ENCODE measurements around the gene TEX11. TPM values are rescaled to one million over a fixed set of nuclear protein-coding genes. Genes with fewer than 3 reads are reported as not detected.
"Not testable (repeated sequence)": the region's sequence is repeated elsewhere in the genome, so short reads cannot be mapped to it uniquely, and the experiment has no call there.

TEX11 gene
- total and polyA plus RNA-seq, 2 experiments from 2014 or later: not detected

GRCh38 chrX:70592091-70592490 lies 316.4 kb downstream of the TEX11 start:
- Histone ChIP-seq H3K27me3 (no peaks in the 10 kb centered on the region), H3K4me3 (no peak overlapping the region), H3K27ac (no peak overlapping the region), H3K4me1 (ENCODE audit: low read depth) (no peaks in the 10 kb centered on the region), H3K9me3 (ENCODE audit: low read depth) (no peaks in the 10 kb centered on the region), H3K36me3 (no peaks in the 10 kb centered on the region)
- TF ChIP-seq CTCF (IDR thresholded peaks at IDR 0.05; ENCODE audit: low read depth, low read length): no peak
- peak in 1 of 2 donors; percentile 64 for DNase-seq (ENCODE audit: low read depth in 1 of 2, low spot score in 1 of 2)

GRCh38 chrX:70587158-70587557 lies 321.4 kb downstream of the TEX11 start:
- not testable (repeated sequence) for H3K9me3 ChIP-seq (ENCODE audit: low read depth)

GRCh38 chrX:70577442-70577841 lies 331.1 kb downstream of the TEX11 start:
- no peaks in the 10 kb centered on the region for H3K9me3 ChIP-seq (ENCODE audit: low read depth)
- no peak for DNase-seq (ENCODE audit: low read depth in 1 of 2, low spot score in 1 of 2)
- no peaks in the 10 kb centered on the region for H3K4me1 ChIP-seq (ENCODE audit: low read depth)
- no peak for TF ChIP-seq CTCF (IDR thresholded peaks at IDR 0.05; ENCODE audit: low read depth, low read length)
- no peaks in the 10 kb centered on the region for H3K36me3 ChIP-seq
- no peak overlapping the region for H3K4me3 ChIP-seq
- H3K27me3 ChIP-seq: no peaks in the 10 kb centered on the region
- no peak overlapping the region for H3K27ac ChIP-seq

More at GRCh38 chrX:70587158-70587557, 321.4 kb downstream of the TEX11 start:
- not testable (repeated sequence) for H3K27me3 ChIP-seq; H3K27ac ChIP-seq; H3K36me3 ChIP-seq; DNase-seq (ENCODE audit: low read depth in 1 of 2, low spot score in 1 of 2); H3K4me3 ChIP-seq; H3K4me1 ChIP-seq (ENCODE audit: low read depth)

GRCh38 chrX:70569922-70570576 lies 338.5 kb downstream of the TEX11 start:
- H3K4me3 ChIP-seq, H3K27me3 ChIP-seq, H3K36me3 ChIP-seq: not testable (repeated sequence)

GRCh38 chrX:70554948-70555347 lies 353.6 kb downstream of the TEX11 start:
- H3K4me1 ChIP-seq (ENCODE audit: low read depth): no peaks in the 10 kb centered on the region
- no peaks in the 10 kb centered on the region for H3K9me3 ChIP-seq (ENCODE audit: low read depth)
- no peak for DNase-seq (ENCODE audit: low read depth in 1 of 2, low spot score in 1 of 2)
- no peak for TF ChIP-seq CTCF (IDR thresholded peaks at IDR 0.05; ENCODE audit: low read depth, low read length)
- no peak overlapping the region for H3K4me3 ChIP-seq
- no peaks in the 10 kb centered on the region for H3K27me3 ChIP-seq
- H3K27ac ChIP-seq: no peak overlapping the region
- no peaks in the 10 kb centered on the region for H3K36me3 ChIP-seq

More at GRCh38 chrX:70569922-70570576, 338.5 kb downstream of the TEX11 start:
- H3K27ac ChIP-seq; H3K4me1 ChIP-seq (ENCODE audit: low read depth); DNase-seq (ENCODE audit: low read depth in 1 of 2, low spot score in 1 of 2); H3K9me3 ChIP-seq (ENCODE audit: low read depth): not testable (repeated sequence)

GRCh38 chrX:70554523-70554922 lies 354.0 kb downstream of the TEX11 start:
- Histone ChIP-seq H3K4me1 (ENCODE audit: low read depth) (no peaks in the 10 kb centered on the region), H3K9me3 (ENCODE audit: low read depth) (no peaks in the 10 kb centered on the region), H3K36me3 (no peaks in the 10 kb centered on the region), H3K4me3 (no peak overlapping the region), H3K27me3 (no peaks in the 10 kb centered on the region), H3K27ac (no peak overlapping the region)
- TF ChIP-seq CTCF (IDR thresholded peaks at IDR 0.05; ENCODE audit: low read depth, low read length): no peak
- DNase-seq (ENCODE audit: low read depth in 1 of 2, low spot score in 1 of 2): peak in 1 of 2 donors; percentile 12
